ENCODE measurements around the gene KLHDC4. TPM values are rescaled to one million over a fixed set of nuclear protein-coding genes. Genes with fewer than 3 reads are reported as not detected.
"Not testable (repeated sequence)": the region's sequence is repeated elsewhere in the genome, so short reads cannot be mapped to it uniquely, and the experiment has no call there.

Gene KLHDC4
- total RNA-seq, 1 donor from 2014 or later: 20.5 TPM

DNA sequence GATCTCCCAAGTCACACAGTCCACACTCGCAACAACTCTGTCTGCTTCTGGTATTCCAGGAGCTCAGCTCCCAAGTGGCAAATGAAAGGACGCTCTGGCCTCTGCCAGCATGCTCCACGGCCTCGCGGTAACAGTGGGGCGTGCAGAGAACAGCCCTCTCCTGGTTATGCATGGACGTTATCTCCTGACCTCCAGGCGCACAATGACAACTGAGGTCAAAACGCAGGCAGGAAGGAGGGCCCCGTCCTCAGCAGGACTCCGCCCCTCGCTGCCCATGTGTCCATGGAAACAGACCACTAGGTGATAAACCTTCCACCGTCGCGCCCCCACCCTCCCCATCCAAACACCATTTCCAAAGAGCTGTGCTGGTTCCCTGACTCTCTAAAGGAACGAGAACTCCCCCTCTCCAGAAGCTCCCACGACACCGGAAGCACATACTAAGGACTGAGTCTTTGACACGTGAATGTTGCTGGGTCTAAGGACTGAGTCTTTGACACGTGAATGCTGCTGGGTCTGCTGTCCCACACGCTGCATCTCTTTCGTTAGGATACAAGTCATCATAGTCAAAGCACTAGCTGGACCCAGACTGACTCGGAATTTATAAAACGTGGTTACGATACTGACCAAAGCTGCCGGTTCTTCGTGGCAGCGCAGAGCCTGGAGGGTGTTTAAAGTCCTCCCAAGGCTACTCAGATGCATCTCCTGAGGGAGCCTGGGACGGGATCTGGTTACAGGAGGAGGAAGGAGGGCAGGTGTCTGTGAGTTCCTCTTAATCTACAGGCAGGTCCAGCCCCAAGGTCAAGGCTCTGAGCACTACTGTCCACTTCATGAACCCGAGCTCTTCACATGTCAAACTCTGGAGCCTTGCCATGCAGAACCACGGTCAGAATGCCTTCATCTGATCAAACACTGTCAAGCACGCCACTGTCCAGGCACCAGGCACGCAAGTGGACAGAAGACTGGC lies 43.9 kb downstream of the KLHDC4 start:
- Mint-ChIP-seq H3K9me3 (ENCODE audit: low read depth) (no peaks in the 10 kb centered on the region), H3K27ac (ENCODE audit: unreplicated experiment) (no peak overlapping the region), H3K36me3 (ENCODE audit: low read depth) (peaks cover 22% of the 10 kb centered on the region), H3K4me3 (ENCODE audit: unreplicated experiment) (no peak overlapping the region), H3K4me1 (ENCODE audit: low read depth) (peaks cover 30% of the 10 kb centered on the region), H3K27me3 (ENCODE audit: low read depth) (no peaks in the 10 kb centered on the region)
- DNase-seq (ENCODE audit: low spot score): no peak
- TF ChIP-seq, protein P1, sequence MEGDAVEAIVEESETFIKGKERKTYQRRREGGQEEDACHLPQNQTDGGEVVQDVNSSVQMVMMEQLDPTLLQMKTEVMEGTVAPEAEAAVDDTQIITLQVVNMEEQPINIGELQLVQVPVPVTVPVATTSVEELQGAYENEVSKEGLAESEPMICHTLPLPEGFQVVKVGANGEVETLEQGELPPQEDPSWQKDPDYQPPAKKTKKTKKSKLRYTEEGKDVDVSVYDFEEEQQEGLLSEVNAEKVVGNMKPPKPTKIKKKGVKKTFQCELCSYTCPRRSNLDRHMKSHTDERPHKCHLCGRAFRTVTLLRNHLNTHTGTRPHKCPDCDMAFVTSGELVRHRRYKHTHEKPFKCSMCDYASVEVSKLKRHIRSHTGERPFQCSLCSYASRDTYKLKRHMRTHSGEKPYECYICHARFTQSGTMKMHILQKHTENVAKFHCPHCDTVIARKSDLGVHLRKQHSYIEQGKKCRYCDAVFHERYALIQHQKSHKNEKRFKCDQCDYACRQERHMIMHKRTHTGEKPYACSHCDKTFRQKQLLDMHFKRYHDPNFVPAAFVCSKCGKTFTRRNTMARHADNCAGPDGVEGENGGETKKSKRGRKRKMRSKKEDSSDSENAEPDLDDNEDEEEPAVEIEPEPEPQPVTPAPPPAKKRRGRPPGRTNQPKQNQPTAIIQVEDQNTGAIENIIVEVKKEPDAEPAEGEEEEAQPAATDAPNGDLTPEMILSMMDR (IDR thresholded peaks at IDR 0.05): no peak

GRCh38 chr16:87720446-87720845 lies 45.3 kb downstream of the KLHDC4 start:
- Mint-ChIP-seq H3K4me3 (ENCODE audit: unreplicated experiment) (no peak overlapping the region), H3K27ac (ENCODE audit: unreplicated experiment) (no peak overlapping the region), H3K9me3 (ENCODE audit: low read depth) (no peaks in the 10 kb centered on the region), H3K4me1 (ENCODE audit: low read depth) (peaks cover 22% of the 10 kb centered on the region), H3K36me3 (ENCODE audit: low read depth) (peaks cover 21% of the 10 kb centered on the region), H3K27me3 (ENCODE audit: low read depth) (no peaks in the 10 kb centered on the region)
- TF ChIP-seq, protein P1 (IDR thresholded peaks at IDR 0.05): no peak
- DNase-seq (ENCODE audit: low spot score): no peak

DNA sequence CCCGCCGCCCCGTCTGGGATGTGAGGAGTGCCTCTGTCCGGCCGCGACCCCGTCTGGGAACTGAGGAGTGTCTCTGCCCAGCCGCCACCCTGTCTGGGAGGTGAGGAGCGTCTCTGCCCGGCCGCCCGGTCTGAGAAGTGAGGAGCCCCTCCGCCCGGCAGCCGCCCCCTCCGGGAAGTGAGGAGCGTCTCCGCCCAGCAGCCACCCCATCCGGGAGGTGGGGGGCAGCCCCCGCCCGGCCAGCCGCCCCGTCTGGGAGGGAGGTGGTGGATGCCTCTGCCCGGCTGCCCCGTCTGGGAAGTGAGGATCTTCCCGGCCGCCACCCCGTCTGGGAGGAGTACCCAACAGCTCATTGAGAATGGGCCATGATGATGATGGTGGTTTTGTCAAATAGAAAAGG lies 47.0 kb downstream of the KLHDC4 start:
- DNase-seq (ENCODE audit: low spot score); H3K27me3 Mint-ChIP-seq (ENCODE audit: low read depth); H3K4me3 Mint-ChIP-seq (ENCODE audit: unreplicated experiment); H3K9me3 Mint-ChIP-seq (ENCODE audit: low read depth); H3K27ac Mint-ChIP-seq (ENCODE audit: unreplicated experiment): not testable (repeated sequence)
- Mint-ChIP-seq H3K36me3 (ENCODE audit: low read depth) (peaks cover 24% of the 10 kb centered on the region), H3K4me1 (ENCODE audit: low read depth) (peaks cover 14% of the 10 kb centered on the region)

- H3K9me3 Mint-ChIP-seq (ENCODE audit: low read depth): no peaks in the 10 kb centered on the region
- TF ChIP-seq, protein P1 (IDR thresholded peaks at IDR 0.05): no peak
- H3K4me3 Mint-ChIP-seq (ENCODE audit: unreplicated experiment): no peak overlapping the region
- DNase-seq (ENCODE audit: low spot score): no peak
- no peak overlapping the region for H3K27ac Mint-ChIP-seq (ENCODE audit: unreplicated experiment)
- H3K36me3 Mint-ChIP-seq (ENCODE audit: low read depth): peaks cover 26% of the 10 kb centered on the region
- no peaks in the 10 kb centered on the region for H3K4me1 Mint-ChIP-seq (ENCODE audit: low read depth)
- H3K27me3 Mint-ChIP-seq (ENCODE audit: low read depth): peaks cover 2% of the 10 kb centered on the region
Measured at GRCh38 chr16:87715658-87716057, 50.1 kb downstream of the KLHDC4 start.

- Mint-ChIP-seq H3K27me3 (ENCODE audit: low read depth) (peaks cover 2% of the 10 kb centered on the region), H3K9me3 (ENCODE audit: low read depth) (no peaks in the 10 kb centered on the region), H3K4me3 (ENCODE audit: unreplicated experiment) (no peak overlapping the region), H3K36me3 (ENCODE audit: low read depth) (peaks cover 28% of the 10 kb centered on the region), H3K27ac (ENCODE audit: unreplicated experiment) (no peak overlapping the region), H3K4me1 (ENCODE audit: low read depth) (no peaks in the 10 kb centered on the region)
- TF ChIP-seq, protein P1 (IDR thresholded peaks at IDR 0.05): no peak
- DNase-seq (ENCODE audit: low spot score): no peak
Measured at GRCh38 chr16:87715231-87715630, 50.6 kb downstream of the KLHDC4 start.

All from chondrocyte (in vitro differentiated cells).